Left ventricle myocardium inferior (tissue), 1 donor: ENCODE results near the gene POR. TPM values are rescaled to one million over a fixed set of nuclear protein-coding genes. Genes with fewer than 3 reads are reported as not detected.
A peak's percentile ranks its signal among the peaks of the same experiment; 100 is the strongest.
"Not testable (repeated sequence)": the region's sequence is repeated elsewhere in the genome, so short reads cannot be mapped to it uniquely, and the experiment has no call there.

Experiments used
- DNase-seq: peaks from one replicate; pipeline ENCODE4 v3.0.0-alpha.2; 2020
- H3K27ac ChIP-seq: fragments of 200-600 bp; replicated peaks from 2 replicates; pipeline ENCODE4 v1.8.0; 2021
- H3K27me3 ChIP-seq: fragments of 200-600 bp; 2 replicates; pipeline ENCODE4 v1.8.0; 2021; ENCODE audit warnings: low read depth
- H3K36me3 ChIP-seq: fragments of 200-600 bp; 2 replicates; pipeline ENCODE4 v1.8.0; 2021
- H3K4me1 ChIP-seq: fragments of 200-600 bp; 2 replicates; pipeline ENCODE4 v1.8.0; 2021
- H3K4me3 ChIP-seq: fragments of 200-600 bp; 2 replicates; pipeline ENCODE4 v1.8.0; 2021; ENCODE audit warnings: mild to moderate bottlenecking, moderate library complexity
- H3K9me3 ChIP-seq: fragments of 200-600 bp; replicated peaks from 2 replicates; pipeline ENCODE4 v1.8.0; 2021
- intact Hi-C: fragments of 100-400 bp; cut with micrococcal nuclease; formaldehyde crosslinking; loops from one replicate; pipeline ENCODE4 v1.11.0; 2022
- total RNA-seq: library from RNA; stranded (reverse); fragmentation: NEBNext Ultra II Directional; extraction: Animal tissue kit (Norgen Biotek cat#: 25700); gene quantifications from one replicate; pipeline ENCODE4 v1.2.1, GENCODE V29; 2021
- TF ChIP-seq, protein P1 (sequence below): fragments of 200-600 bp; IDR thresholded peaks from 2 replicates; pipeline ENCODE4 v1.8.0; 2021; ENCODE audit warnings: antibody characterized with exemption, mild to moderate bottlenecking, borderline replicate concordance
- donor health status: DM: no; HTN: yes; CAD: no; lungs with severe emphysema.

POR gene
- total RNA-seq, 1 donor from 2014 or later, result 72.9 TPM

DNA sequence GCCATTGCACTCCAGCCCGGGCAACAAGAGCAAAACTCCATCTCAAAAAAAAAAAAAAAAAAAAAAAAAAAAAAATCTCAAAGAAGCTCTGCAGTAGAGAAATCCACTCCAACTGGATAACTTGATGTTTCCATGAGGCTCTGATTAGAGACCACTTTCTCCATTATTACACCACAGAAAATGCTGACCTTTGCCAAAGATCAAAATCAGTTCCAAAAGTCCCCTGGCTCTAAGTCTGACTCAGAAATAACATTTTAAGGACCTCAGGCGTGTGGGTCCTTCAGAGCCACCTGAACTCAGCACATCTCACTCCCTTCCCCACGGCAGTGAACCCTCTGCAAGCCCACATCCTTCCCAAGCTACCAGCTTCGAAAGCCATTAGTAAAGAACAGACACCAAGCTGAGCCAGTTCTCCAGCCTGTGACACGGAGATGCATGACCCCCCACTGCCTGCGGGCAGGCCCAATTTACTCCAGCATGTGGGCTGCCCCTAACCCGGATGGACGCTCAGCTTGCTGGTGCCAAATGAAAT lies 93.3 kb downstream of the POR start:
- intact Hi-C loops, result no loop called here
- H3K9me3 ChIP-seq, result no peaks in the 10 kb centered on the region
- H3K4me3 ChIP-seq, result no peak overlapping the region
- no peak for DNase-seq
- peaks cover 23% of the 10 kb centered on the region for H3K4me1 ChIP-seq
- no peaks in the 10 kb centered on the region for H3K27me3 ChIP-seq
- H3K36me3 ChIP-seq, result peaks cover 23% of the 10 kb centered on the region
- H3K27ac ChIP-seq, result no peak overlapping the region
- TF ChIP-seq, protein P1, sequence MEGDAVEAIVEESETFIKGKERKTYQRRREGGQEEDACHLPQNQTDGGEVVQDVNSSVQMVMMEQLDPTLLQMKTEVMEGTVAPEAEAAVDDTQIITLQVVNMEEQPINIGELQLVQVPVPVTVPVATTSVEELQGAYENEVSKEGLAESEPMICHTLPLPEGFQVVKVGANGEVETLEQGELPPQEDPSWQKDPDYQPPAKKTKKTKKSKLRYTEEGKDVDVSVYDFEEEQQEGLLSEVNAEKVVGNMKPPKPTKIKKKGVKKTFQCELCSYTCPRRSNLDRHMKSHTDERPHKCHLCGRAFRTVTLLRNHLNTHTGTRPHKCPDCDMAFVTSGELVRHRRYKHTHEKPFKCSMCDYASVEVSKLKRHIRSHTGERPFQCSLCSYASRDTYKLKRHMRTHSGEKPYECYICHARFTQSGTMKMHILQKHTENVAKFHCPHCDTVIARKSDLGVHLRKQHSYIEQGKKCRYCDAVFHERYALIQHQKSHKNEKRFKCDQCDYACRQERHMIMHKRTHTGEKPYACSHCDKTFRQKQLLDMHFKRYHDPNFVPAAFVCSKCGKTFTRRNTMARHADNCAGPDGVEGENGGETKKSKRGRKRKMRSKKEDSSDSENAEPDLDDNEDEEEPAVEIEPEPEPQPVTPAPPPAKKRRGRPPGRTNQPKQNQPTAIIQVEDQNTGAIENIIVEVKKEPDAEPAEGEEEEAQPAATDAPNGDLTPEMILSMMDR, result no peak

DNA sequence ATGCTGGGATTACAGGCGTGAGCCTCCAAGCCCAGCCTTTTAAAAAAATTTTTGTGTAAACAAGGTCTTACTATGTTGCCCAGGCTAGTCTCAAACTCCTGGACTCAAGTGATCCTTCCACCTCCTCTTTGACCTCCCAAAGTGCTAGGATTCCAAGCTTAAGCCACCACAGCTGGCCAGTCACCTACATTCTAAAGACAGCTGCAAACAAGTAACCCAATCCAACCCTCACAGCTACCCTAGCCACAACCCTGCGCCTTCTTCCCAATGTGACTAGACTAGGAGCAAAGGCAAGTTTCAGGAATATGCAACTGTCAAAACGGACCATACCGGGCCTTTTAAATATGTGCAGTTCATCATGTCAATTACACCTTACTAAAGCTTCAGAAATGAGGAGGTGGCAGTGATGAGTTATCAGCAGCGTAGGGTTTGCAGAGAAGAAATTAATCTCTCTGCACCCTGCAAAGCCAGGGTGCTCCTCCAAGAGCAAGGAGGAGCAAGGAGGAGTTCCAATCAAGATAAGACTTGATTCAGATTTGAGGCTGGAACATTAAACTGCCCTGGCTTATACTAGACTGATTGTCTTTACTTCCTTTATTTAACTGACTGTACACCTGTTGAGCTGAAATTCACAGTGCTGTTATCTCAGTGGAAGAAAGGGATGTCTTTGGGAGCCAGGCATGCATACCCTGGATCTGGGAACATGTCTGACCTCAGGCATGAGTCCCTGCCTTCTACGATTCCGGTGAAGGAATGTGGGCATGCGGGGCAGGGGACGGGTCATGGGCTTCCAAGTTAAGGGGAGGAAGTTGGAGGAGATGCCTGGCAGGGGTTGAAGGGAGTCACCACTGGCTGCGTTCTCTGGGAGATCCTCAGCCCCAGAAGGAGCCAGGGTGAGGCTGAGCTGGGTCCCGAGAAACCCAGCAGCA lies 95.0 kb downstream of the POR start:
- H3K9me3 ChIP-seq, result no peaks in the 10 kb centered on the region
- intact Hi-C loops, result no loop called here
- H3K4me3 ChIP-seq, result no peak overlapping the region
- peaks cover 23% of the 10 kb centered on the region for H3K4me1 ChIP-seq
- H3K36me3 ChIP-seq, result peaks cover 6% of the 10 kb centered on the region
- H3K27me3 ChIP-seq, result no peaks in the 10 kb centered on the region
- peak overlapping the region; percentile 73 for H3K27ac ChIP-seq
- TF ChIP-seq, protein P1, result no peak
- no peak for DNase-seq

- H3K4me3 ChIP-seq, result peak overlapping the region; percentile 18
- TF ChIP-seq, protein P1, result no peak
- no peaks in the 10 kb centered on the region for H3K9me3 ChIP-seq
- H3K4me1 ChIP-seq, result peaks cover 23% of the 10 kb centered on the region
- peak overlapping the region; percentile 73 for H3K27ac ChIP-seq
- H3K36me3 ChIP-seq, result no peaks in the 10 kb centered on the region
- H3K27me3 ChIP-seq, result no peaks in the 10 kb centered on the region
- DNase-seq, result peak; percentile 76
- intact Hi-C loops, result no loop called here
Observed at GRCh38 chr7:76011442-76011861, 96.5 kb downstream of the POR start.

- intact Hi-C loops, result no loop called here
- Histone ChIP-seq H3K27me3 (no peaks in the 10 kb centered on the region), H3K27ac (no peak overlapping the region), H3K4me1 (peaks cover 16% of the 10 kb centered on the region), H3K36me3 (peaks cover 11% of the 10 kb centered on the region), H3K9me3 (no peaks in the 10 kb centered on the region), H3K4me3 (no peak overlapping the region)
- DNase-seq, result no peak
- TF ChIP-seq, protein P1, result no peak
Observed at GRCh38 chr7:76016191-76016947, 101.4 kb downstream of the POR start.

- not testable (repeated sequence) for H3K4me3 ChIP-seq, DNase-seq, H3K27ac ChIP-seq, H3K9me3 ChIP-seq, H3K27me3 ChIP-seq
- peaks cover 21% of the 10 kb centered on the region for H3K36me3 ChIP-seq
- H3K4me1 ChIP-seq, result peaks cover 15% of the 10 kb centered on the region
- intact Hi-C loops, result loop anchor here (2.0 kb wide), 1 partner anchor 152 kb away; no protein-coding TSS in a partner anchor
Observed at GRCh38 chr7:76018520-76018919, 103.6 kb downstream of the POR start.
